Tibial artery (tissue), 4 donors: ENCODE results near the gene IL4I1.

Source experiments
- DNase-seq, 2 donors: peaks; one replicate each; pipeline ENCODE4 v3.0.0-alpha.2; 2019
- H3K27ac ChIP-seq, 2 donors: fragments of 200-600 bp; sonication (generic) in 1 of 2; 1 replicate in 1 of 2; 2 replicates in 1 of 2; pipeline ENCODE4 v1.5.1; 2018 to 2019; ENCODE audit warnings: mild to moderate bottlenecking in 1 of 2
- H3K27me3 ChIP-seq, 2 donors: fragments of 200-600 bp; sonication (generic) in 1 of 2; one replicate each; pipeline versions ENCODE4 v1.5.1 to v1.6.0; 2016 to 2019
- H3K36me3 ChIP-seq, 3 donors: fragments of 200-600 bp; sonication (generic) in 2 of 3; one replicate each; pipeline ENCODE4 v1.5.1; 2016 to 2019; ENCODE audit warnings: mild to moderate bottlenecking in 2 of 3
- H3K4me1 ChIP-seq, 4 donors: fragments of 200-600 bp; sonication (generic) in 2 of 4; 1 replicate in 3 of 4; 2 replicates in 1 of 4; pipeline ENCODE4 v1.5.1; 2016 to 2019
- H3K4me3 ChIP-seq, 2 donors: fragments of 200-600 bp; sonication (generic) in 1 of 2; 1 replicate in 1 of 2; 2 replicates in 1 of 2; pipeline ENCODE4 v1.5.1; 2018 to 2019; ENCODE audit warnings: mild to moderate bottlenecking in 2 of 2
- H3K9me3 ChIP-seq, 3 donors: fragments of 200-600 bp; sonication (generic) in 1 of 3; one replicate each; pipeline ENCODE4 v1.5.1; 2016 to 2019
- CTCF ChIP-seq, 2 experiments: fragments of 200-600 bp in 1 of 2; fragments of 450-650 bp in 1 of 2; IDR thresholded peaks; one replicate each; pipeline ENCODE4 v1.5.1; 2017 to 2019; ENCODE audit warnings: antibody characterized with exemption in 2 of 2, mild to moderate bottlenecking in 1 of 2, moderate library complexity in 1 of 2
- intact Hi-C: fragments of 100-400 bp; cut with DNase I; formaldehyde crosslinking; loops from one replicate; pipeline ENCODE4 v1.15.0; 2023; ENCODE audit warnings: low total_unique reads

IL4I1 gene

GRCh38 chr19:49840321-49840720, 56.4 kb downstream of the IL4I1 start:
- H3K36me3 ChIP-seq = peaks cover 40 to 57% (median 48%) of the 10 kb centered on the region in 3 donors
- no peaks in the 10 kb centered on the region for H3K4me1 ChIP-seq
- H3K9me3 ChIP-seq = no peaks in the 10 kb centered on the region
- H3K27ac ChIP-seq = no peak overlapping the region
- no peaks in the 10 kb centered on the region for H3K27me3 ChIP-seq
- intact Hi-C loops = no loop called here
- H3K4me3 ChIP-seq = no peak overlapping the region
- DNase-seq = no peak
- TF ChIP-seq CTCF (IDR thresholded peaks at IDR 0.05) = no peak

- TF ChIP-seq CTCF (IDR thresholded peaks at IDR 0.05) = no peak
- DNase-seq = no peak
- no peak overlapping the region for H3K27ac ChIP-seq
- H3K9me3 ChIP-seq = no peaks in the 10 kb centered on the region
- H3K4me1 ChIP-seq = no peaks in the 10 kb centered on the region
- no peak overlapping the region for H3K4me3 ChIP-seq
- H3K27me3 ChIP-seq = no peaks in the 10 kb centered on the region
- intact Hi-C loops = loop anchor here (5.0 kb wide), 1 partner anchor 318 kb away; no protein-coding TSS in a partner anchor
- H3K36me3 ChIP-seq = peaks cover 45 to 63% (median 54%) of the 10 kb centered on the region in 3 donors
Measured at GRCh38 chr19:49839713-49840112, 57.0 kb downstream of the IL4I1 start.
